ENCODE results near the gene GRK3.

The GRK3 gene

GRCh38 chr22:25702040-25702439 lies 137.6 kb downstream of the GRK3 start:
- peaks cover 0 to 10% of the 10 kb centered on the region in 2 experiments for H3K4me1 ChIP-seq (ENCODE audit: control insufficient read depth in 1 of 2, insufficient read depth in 2 of 2, low read length in 2 of 2)
- H3K4me2 ChIP-seq (ENCODE audit: low read length) = no peak overlapping the region
- H4K91ac ChIP-seq (ENCODE audit: low read depth, low read length) = no peak overlapping the region
- no peak for DNase-seq
- no peaks in the 10 kb centered on the region for H3K27me3 ChIP-seq (ENCODE audit: insufficient read depth, low read length)
- no peak overlapping the region for H3K27ac ChIP-seq (ENCODE audit: low read depth, low read length)
- H3K36me3 ChIP-seq (ENCODE audit: control insufficient read depth in 1 of 2, insufficient read depth in 2 of 2, low read length in 2 of 2) = no peaks in the 10 kb centered on the region
- no peak overlapping the region for H3K14ac ChIP-seq (ENCODE audit: low read length)
- no peaks in the 10 kb centered on the region for H3K79me1 ChIP-seq (ENCODE audit: low read length)
- H4K12ac ChIP-seq (ENCODE audit: low read depth, low read length) = no peak overlapping the region
- H4K8ac ChIP-seq (ENCODE audit: low read depth, low read length) = no peak overlapping the region
- H2BK5ac ChIP-seq (ENCODE audit: low read depth, low read length, poor library complexity) = no peak overlapping the region
- H3K9ac ChIP-seq (ENCODE audit: low read length) = no peak overlapping the region
- no peak overlapping the region for H2AFZ ChIP-seq (ENCODE audit: insufficient read depth, low read length, poor library complexity)
- H3K9me3 ChIP-seq (ENCODE audit: insufficient read depth, low read depth, low read length) = no peaks in the 10 kb centered on the region
- H3K18ac ChIP-seq (ENCODE audit: low read length) = no peak overlapping the region
- no peak overlapping the region for H3K4ac ChIP-seq (ENCODE audit: low read depth, low read length)
- H2BK12ac ChIP-seq (ENCODE audit: low read length) = no peak overlapping the region
- no peak overlapping the region for H3K4me3 ChIP-seq (ENCODE audit: low read depth, low read length)
- H2AK5ac ChIP-seq (ENCODE audit: low read length) = no peak overlapping the region
- H3K79me2 ChIP-seq (ENCODE audit: control insufficient read depth, insufficient read depth, low read length, poor library complexity) = no peaks in the 10 kb centered on the region
- no peak overlapping the region for H2BK120ac ChIP-seq (ENCODE audit: insufficient read depth, low read length, poor library complexity)
- H3K23ac ChIP-seq (ENCODE audit: low read length) = no peak overlapping the region

GRCh38 chr22:25702571-25703167 lies 138.2 kb downstream of the GRK3 start:
- H3K27me3 ChIP-seq (ENCODE audit: insufficient read depth, low read length) = no peaks in the 10 kb centered on the region
- H3K27ac ChIP-seq (ENCODE audit: low read depth, low read length) = no peak overlapping the region
- no peak overlapping the region for H3K9ac ChIP-seq (ENCODE audit: low read length)
- no peak overlapping the region for H2AFZ ChIP-seq (ENCODE audit: insufficient read depth, low read length, poor library complexity)
- no peak overlapping the region for H3K23ac ChIP-seq (ENCODE audit: low read length)
- H3K9me3 ChIP-seq (ENCODE audit: insufficient read depth, low read depth, low read length) = no peaks in the 10 kb centered on the region
- no peak overlapping the region for H3K4me3 ChIP-seq (ENCODE audit: low read depth, low read length)
- peaks cover 0 to 10% of the 10 kb centered on the region in 2 experiments for H3K4me1 ChIP-seq (ENCODE audit: control insufficient read depth in 1 of 2, insufficient read depth in 2 of 2, low read length in 2 of 2)
- H3K4me2 ChIP-seq (ENCODE audit: low read length) = no peak overlapping the region
- H2AK5ac ChIP-seq (ENCODE audit: low read length) = no peak overlapping the region
- H4K8ac ChIP-seq (ENCODE audit: low read depth, low read length) = no peak overlapping the region
- H3K79me1 ChIP-seq (ENCODE audit: low read length) = no peaks in the 10 kb centered on the region
- no peak overlapping the region for H4K12ac ChIP-seq (ENCODE audit: low read depth, low read length)
- no peak overlapping the region for H3K14ac ChIP-seq (ENCODE audit: low read length)
- H2BK5ac ChIP-seq (ENCODE audit: low read depth, low read length, poor library complexity) = no peak overlapping the region
- WGBS (ENCODE audit: extremely low coverage, insufficient coverage, insufficient read length) = no CpG with 5 or more reads among the region's 7 CpGs
- no peaks in the 10 kb centered on the region for H3K79me2 ChIP-seq (ENCODE audit: control insufficient read depth, insufficient read depth, low read length, poor library complexity)
- H3K4ac ChIP-seq (ENCODE audit: low read depth, low read length) = no peak overlapping the region
- H3K36me3 ChIP-seq (ENCODE audit: control insufficient read depth in 1 of 2, insufficient read depth in 2 of 2, low read length in 2 of 2) = no peaks in the 10 kb centered on the region
- H2BK120ac ChIP-seq (ENCODE audit: insufficient read depth, low read length, poor library complexity) = no peak overlapping the region
- no peak overlapping the region for H4K91ac ChIP-seq (ENCODE audit: low read depth, low read length)
- no peak overlapping the region for H2BK12ac ChIP-seq (ENCODE audit: low read length)
- H3K18ac ChIP-seq (ENCODE audit: low read length) = no peak overlapping the region
- no peak for DNase-seq

- no peak overlapping the region for H3K9ac ChIP-seq (ENCODE audit: low read length)
- WGBS (ENCODE audit: extremely low coverage, insufficient coverage, insufficient read length) = no CpG with 5 or more reads among the region's 2 CpGs
These were observed 140.2 kb downstream of the GRK3 start for GRCh38 chr22:25704701-25705100.

GRCh38 chr22:25706197-25706596 lies 141.7 kb downstream of the GRK3 start:
- WGBS (ENCODE audit: extremely low coverage, insufficient coverage, insufficient read length) = no CpG with 5 or more reads among the region's 5 CpGs

More at GRCh38 chr22:25704701-25705100, 140.2 kb downstream of the GRK3 start:
- Histone ChIP-seq H3K27me3 (ENCODE audit: insufficient read depth, low read length) (no peaks in the 10 kb centered on the region), H4K8ac (ENCODE audit: low read depth, low read length) (no peak overlapping the region), H3K9me3 (ENCODE audit: insufficient read depth, low read depth, low read length) (no peaks in the 10 kb centered on the region), H3K14ac (ENCODE audit: low read length) (no peak overlapping the region), H3K79me1 (ENCODE audit: low read length) (no peaks in the 10 kb centered on the region), H3K4me3 (ENCODE audit: low read depth, low read length) (no peak overlapping the region), H3K4ac (ENCODE audit: low read depth, low read length) (no peak overlapping the region), H2BK120ac (ENCODE audit: insufficient read depth, low read length, poor library complexity) (no peak overlapping the region), H4K12ac (ENCODE audit: low read depth, low read length) (no peak overlapping the region), H4K91ac (ENCODE audit: low read depth, low read length) (no peak overlapping the region), H2AK5ac (ENCODE audit: low read length) (no peak overlapping the region), H3K4me2 (ENCODE audit: low read length) (no peak overlapping the region), H2BK5ac (ENCODE audit: low read depth, low read length, poor library complexity) (no peak overlapping the region), H3K79me2 (ENCODE audit: control insufficient read depth, insufficient read depth, low read length, poor library complexity) (no peaks in the 10 kb centered on the region), H3K27ac (ENCODE audit: low read depth, low read length) (no peak overlapping the region), H2AFZ (ENCODE audit: insufficient read depth, low read length, poor library complexity) (no peak overlapping the region), H3K18ac (ENCODE audit: low read length) (no peak overlapping the region), H3K36me3 (ENCODE audit: control insufficient read depth in 1 of 2, insufficient read depth in 2 of 2, low read length in 2 of 2) (no peaks in the 10 kb centered on the region), H3K23ac (ENCODE audit: low read length) (no peak overlapping the region), H3K4me1 (ENCODE audit: control insufficient read depth in 1 of 2, insufficient read depth in 2 of 2, low read length in 2 of 2) (peaks cover 2 to 3% of the 10 kb centered on the region in 2 experiments), H2BK12ac (ENCODE audit: low read length) (no peak overlapping the region)
- DNase-seq = no peak

More at GRCh38 chr22:25706197-25706596, 141.7 kb downstream of the GRK3 start:
- H4K12ac ChIP-seq (ENCODE audit: low read depth, low read length) = no peak overlapping the region
- no peak overlapping the region for H2BK5ac ChIP-seq (ENCODE audit: low read depth, low read length, poor library complexity)
- no peak overlapping the region for H2AFZ ChIP-seq (ENCODE audit: insufficient read depth, low read length, poor library complexity)
- H3K23ac ChIP-seq (ENCODE audit: low read length) = no peak overlapping the region
- H2BK12ac ChIP-seq (ENCODE audit: low read length) = no peak overlapping the region
- no peak overlapping the region for H3K4me3 ChIP-seq (ENCODE audit: low read depth, low read length)
- no peak overlapping the region for H3K14ac ChIP-seq (ENCODE audit: low read length)
- no peaks in the 10 kb centered on the region for H3K27me3 ChIP-seq (ENCODE audit: insufficient read depth, low read length)
- H3K79me1 ChIP-seq (ENCODE audit: low read length) = no peaks in the 10 kb centered on the region
- H3K9ac ChIP-seq (ENCODE audit: low read length) = no peak overlapping the region
- no peak for DNase-seq
- no peak overlapping the region for H2BK120ac ChIP-seq (ENCODE audit: insufficient read depth, low read length, poor library complexity)
- H3K18ac ChIP-seq (ENCODE audit: low read length) = no peak overlapping the region
- H3K79me2 ChIP-seq (ENCODE audit: control insufficient read depth, insufficient read depth, low read length, poor library complexity) = no peaks in the 10 kb centered on the region
- no peak overlapping the region for H3K4me2 ChIP-seq (ENCODE audit: low read length)
- H4K91ac ChIP-seq (ENCODE audit: low read depth, low read length) = no peak overlapping the region
- no peak overlapping the region for H2AK5ac ChIP-seq (ENCODE audit: low read length)
- H3K4me1 ChIP-seq (ENCODE audit: control insufficient read depth in 1 of 2, insufficient read depth in 2 of 2, low read length in 2 of 2) = peaks cover 7 to 8% of the 10 kb centered on the region in 2 experiments
- no peak overlapping the region for H3K4ac ChIP-seq (ENCODE audit: low read depth, low read length)
- no peaks in the 10 kb centered on the region for H3K9me3 ChIP-seq (ENCODE audit: insufficient read depth, low read depth, low read length)
- no peak overlapping the region for H3K27ac ChIP-seq (ENCODE audit: low read depth, low read length)
- no peaks in the 10 kb centered on the region for H3K36me3 ChIP-seq (ENCODE audit: control insufficient read depth in 1 of 2, insufficient read depth in 2 of 2, low read length in 2 of 2)
- H4K8ac ChIP-seq (ENCODE audit: low read depth, low read length) = no peak overlapping the region

All from trophoblast cell (in vitro differentiated cells and primary cell).